ENCODE measurements around the gene NDC80. TPM values are rescaled to one million over a fixed set of nuclear protein-coding genes. Genes with fewer than 3 reads are reported as not detected.
A peak's percentile ranks its signal among the peaks of the same experiment; 100 is the strongest.

Gene NDC80
- polyA plus RNA-seq, 4 donors: 0.81 to 16.0 (median 6.9) TPM

GRCh38 chr18:2617401-2617998, 46.1 kb downstream of the NDC80 start:
- Histone ChIP-seq H3K4me3 (ENCODE audit: low read depth in 1 of 3, low read length in 3 of 3) (no peak overlapping the region), H3K9me3 (ENCODE audit: control insufficient read depth in 2 of 2, insufficient read depth in 1 of 2, low read depth in 1 of 2, low read length in 1 of 2) (peaks cover 0 to 1% of the 10 kb centered on the region in 2 donors), H3K4me1 (ENCODE audit: control insufficient read depth in 3 of 3, insufficient read depth in 2 of 3, low read depth in 1 of 3, low read length in 2 of 3) (no peaks in the 10 kb centered on the region), H3K27me3 (ENCODE audit: control insufficient read depth in 3 of 3, insufficient read depth in 3 of 3, low read length in 3 of 3) (no peaks in the 10 kb centered on the region), H3K27ac (ENCODE audit: low read depth in 1 of 3, low read length in 2 of 3) (no peak overlapping the region), H3K36me3 (ENCODE audit: control insufficient read depth in 3 of 3, insufficient read depth in 2 of 3, low read depth in 1 of 3, low read length in 3 of 3) (peaks cover 0 to 6% (median 0%) of the 10 kb centered on the region in 3 donors)
- no peak for FAIRE-seq
- no peak for DNase-seq
- WGBS, 3 donors: 80 to 83% (median 81%) methylated on average over 4 of the region's 4 CpGs

DNA sequence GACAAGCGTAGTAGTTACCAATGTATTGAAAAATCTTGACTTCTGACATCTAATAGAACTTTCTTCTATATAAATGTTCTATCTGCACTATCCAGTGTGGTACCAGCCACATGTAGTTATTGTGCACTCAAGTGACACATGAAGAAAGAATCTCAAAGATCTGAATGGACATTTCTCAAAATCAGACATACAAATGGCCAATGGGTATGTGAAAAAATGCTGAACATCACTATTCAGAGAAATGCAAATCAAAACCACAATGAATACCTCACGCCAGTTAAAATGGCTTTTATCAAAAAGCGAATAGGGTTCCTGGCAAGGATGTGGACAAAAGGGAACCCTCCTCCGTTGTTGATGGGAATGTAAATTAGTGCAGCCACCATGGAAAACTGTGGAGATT, 46.7 kb downstream of the NDC80 start:
- H3K36me3 ChIP-seq (ENCODE audit: control insufficient read depth in 3 of 3, insufficient read depth in 2 of 3, low read depth in 1 of 3, low read length in 3 of 3): peaks cover 0 to 6% (median 0%) of the 10 kb centered on the region in 3 donors
- 93 to 98% (median 96%) methylated on average over 4 of the region's 4 CpGs for WGBS, 3 donors
- no peak for FAIRE-seq

GRCh38 chr18:2625217-2625616, 53.9 kb downstream of the NDC80 start:
- H3K36me3 ChIP-seq (ENCODE audit: control insufficient read depth in 3 of 3, insufficient read depth in 2 of 3, low read depth in 1 of 3, low read length in 3 of 3): no peaks in the 10 kb centered on the region
- no peak overlapping the region for H3K4me3 ChIP-seq (ENCODE audit: low read depth in 1 of 3, low read length in 3 of 3)
- H3K9me3 ChIP-seq (ENCODE audit: control insufficient read depth in 2 of 2, insufficient read depth in 1 of 2, low read depth in 1 of 2, low read length in 1 of 2): no peaks in the 10 kb centered on the region
- H3K27me3 ChIP-seq (ENCODE audit: control insufficient read depth in 3 of 3, insufficient read depth in 3 of 3, low read length in 3 of 3): no peaks in the 10 kb centered on the region
- peaks cover 0 to 14% (median 0%) of the 10 kb centered on the region in 3 donors for H3K4me1 ChIP-seq (ENCODE audit: control insufficient read depth in 3 of 3, insufficient read depth in 2 of 3, low read depth in 1 of 3, low read length in 2 of 3)
- no peak for FAIRE-seq
- H3K27ac ChIP-seq (ENCODE audit: low read depth in 1 of 3, low read length in 2 of 3): peak overlapping the region in 1 of 3 donors; percentile 52
- peak; percentile 34 to 72 for DNase-seq
- WGBS, 3 donors: 30 to 63% (median 39%) methylated on average over 5 of the region's 5 CpGs

More for the DNA sequence above, 46.7 kb downstream of the NDC80 start:
- DNase-seq: no peak
- H3K4me3 ChIP-seq (ENCODE audit: low read depth in 1 of 3, low read length in 3 of 3): no peak overlapping the region
- peaks cover 0 to 1% of the 10 kb centered on the region in 2 donors for H3K9me3 ChIP-seq (ENCODE audit: control insufficient read depth in 2 of 2, insufficient read depth in 1 of 2, low read depth in 1 of 2, low read length in 1 of 2)
- no peak overlapping the region for H3K27ac ChIP-seq (ENCODE audit: low read depth in 1 of 3, low read length in 2 of 3)
- no peaks in the 10 kb centered on the region for H3K4me1 ChIP-seq (ENCODE audit: control insufficient read depth in 3 of 3, insufficient read depth in 2 of 3, low read depth in 1 of 3, low read length in 2 of 3)
- H3K27me3 ChIP-seq (ENCODE audit: control insufficient read depth in 3 of 3, insufficient read depth in 3 of 3, low read length in 3 of 3): no peaks in the 10 kb centered on the region

DNA sequence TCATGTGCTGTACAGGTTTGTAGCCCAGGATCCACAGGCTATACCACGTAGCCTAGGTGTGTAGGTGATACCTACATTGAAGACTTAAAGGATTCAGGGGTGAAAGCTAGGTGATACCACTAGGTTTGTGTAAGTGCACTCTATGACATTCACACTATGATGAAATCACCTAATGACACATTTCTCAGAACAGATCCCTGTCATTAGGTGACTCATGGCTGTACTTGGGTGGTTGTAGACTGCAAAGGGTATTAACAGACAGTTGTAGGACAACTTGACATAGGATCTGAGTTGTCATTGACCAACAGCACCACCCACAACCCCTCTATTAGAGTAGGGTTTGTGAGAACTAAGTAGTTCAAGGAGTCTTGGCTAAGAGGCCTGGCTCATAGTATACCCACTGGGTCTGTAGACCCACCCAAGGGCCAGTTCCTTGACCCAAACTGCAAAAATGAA, 56.5 kb downstream of the NDC80 start:
- DNase-seq (peak; percentile 57 to 66), FAIRE-seq (no peak)
- WGBS, 3 donors: 97 to 100% (median 97%) methylated on average over 1 of the region's 1 CpG
- Histone ChIP-seq H3K4me3 (ENCODE audit: low read depth in 1 of 3, low read length in 3 of 3) (no peak overlapping the region), H3K27ac (ENCODE audit: low read depth in 1 of 3, low read length in 2 of 3) (peak overlapping the region in 1 of 3 donors; percentile 83), H3K27me3 (ENCODE audit: control insufficient read depth in 3 of 3, insufficient read depth in 3 of 3, low read length in 3 of 3) (no peaks in the 10 kb centered on the region), H3K9me3 (ENCODE audit: control insufficient read depth in 2 of 2, insufficient read depth in 1 of 2, low read depth in 1 of 2, low read length in 1 of 2) (no peaks in the 10 kb centered on the region), H3K4me1 (ENCODE audit: control insufficient read depth in 3 of 3, insufficient read depth in 2 of 3, low read depth in 1 of 3, low read length in 2 of 3) (peaks cover 0 to 15% (median 1%) of the 10 kb centered on the region in 3 donors), H3K36me3 (ENCODE audit: control insufficient read depth in 3 of 3, insufficient read depth in 2 of 3, low read depth in 1 of 3, low read length in 3 of 3) (no peaks in the 10 kb centered on the region)

- Histone ChIP-seq H3K36me3 (ENCODE audit: control insufficient read depth in 3 of 3, insufficient read depth in 2 of 3, low read depth in 1 of 3, low read length in 3 of 3) (no peaks in the 10 kb centered on the region), H3K27ac (ENCODE audit: low read depth in 1 of 3, low read length in 2 of 3) (no peak overlapping the region), H3K4me1 (ENCODE audit: control insufficient read depth in 3 of 3, insufficient read depth in 2 of 3, low read depth in 1 of 3, low read length in 2 of 3) (peaks cover 0 to 19% (median 3%) of the 10 kb centered on the region in 3 donors), H3K4me3 (ENCODE audit: low read depth in 1 of 3, low read length in 3 of 3) (no peak overlapping the region), H3K9me3 (ENCODE audit: control insufficient read depth in 2 of 2, insufficient read depth in 1 of 2, low read depth in 1 of 2, low read length in 1 of 2) (peaks cover 0 to under 1% of the 10 kb centered on the region in 2 donors), H3K27me3 (ENCODE audit: control insufficient read depth in 3 of 3, insufficient read depth in 3 of 3, low read length in 3 of 3) (no peaks in the 10 kb centered on the region)
- FAIRE-seq (no peak), DNase-seq (no peak)
- WGBS, 3 donors: 59 to 96% (median 74%) methylated on average over 2 of the region's 2 CpGs
These were observed 57.6 kb downstream of the NDC80 start for GRCh38 chr18:2629003-2629402.

GRCh38 chr18:2635586-2635985, 64.2 kb downstream of the NDC80 start:
- Histone ChIP-seq H3K9me3 (ENCODE audit: control insufficient read depth in 2 of 2, insufficient read depth in 1 of 2, low read depth in 1 of 2, low read length in 1 of 2) (peaks cover 0 to 10% of the 10 kb centered on the region in 2 donors), H3K27me3 (ENCODE audit: control insufficient read depth in 3 of 3, insufficient read depth in 3 of 3, low read length in 3 of 3) (no peaks in the 10 kb centered on the region), H3K27ac (ENCODE audit: low read depth in 1 of 3, low read length in 2 of 3) (peak overlapping the region; percentile 86 to 98 (median 94)), H3K4me1 (ENCODE audit: control insufficient read depth in 3 of 3, insufficient read depth in 2 of 3, low read depth in 1 of 3, low read length in 2 of 3) (peaks cover 5 to 30% (median 8%) of the 10 kb centered on the region in 3 donors), H3K36me3 (ENCODE audit: control insufficient read depth in 3 of 3, insufficient read depth in 2 of 3, low read depth in 1 of 3, low read length in 3 of 3) (no peaks in the 10 kb centered on the region), H3K4me3 (ENCODE audit: low read depth in 1 of 3, low read length in 3 of 3) (no peak overlapping the region)
- FAIRE-seq (no peak), DNase-seq (peak in 1 of 2 donors; percentile 16)
- WGBS, 3 donors: 48 to 65% (median 65%) methylated on average over 1 of the region's 1 CpG

DNA sequence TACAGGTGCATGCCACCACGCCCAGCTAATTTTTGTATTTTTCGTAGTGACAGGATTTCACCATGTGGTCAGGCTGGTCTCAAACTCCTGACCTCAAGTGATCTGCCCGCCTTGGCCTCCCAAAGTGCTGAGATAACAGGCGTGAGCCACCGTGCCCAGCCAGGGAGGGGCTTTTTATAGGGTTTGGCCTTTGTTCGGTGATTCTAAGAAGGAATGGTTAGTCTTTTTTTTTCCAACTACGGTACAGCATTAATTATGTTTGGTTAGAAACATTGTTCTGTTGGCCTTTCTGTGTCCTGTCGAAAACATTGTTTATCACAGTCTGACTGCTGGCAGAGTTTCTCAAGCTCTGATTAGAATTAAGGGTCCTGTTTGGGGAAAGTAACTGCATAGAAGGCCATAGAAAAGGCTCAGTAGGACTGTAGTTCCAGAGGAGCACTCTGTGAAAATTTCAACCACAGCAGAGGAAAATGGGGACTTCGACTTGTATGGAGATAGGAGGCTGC, 64.8 kb downstream of the NDC80 start:
- Histone ChIP-seq H3K4me1 (ENCODE audit: control insufficient read depth in 3 of 3, insufficient read depth in 2 of 3, low read depth in 1 of 3, low read length in 2 of 3) (peaks cover 5 to 30% (median 8%) of the 10 kb centered on the region in 3 donors), H3K27ac (ENCODE audit: low read depth in 1 of 3, low read length in 2 of 3) (peak overlapping the region; percentile 86 to 98 (median 94)), H3K4me3 (ENCODE audit: low read depth in 1 of 3, low read length in 3 of 3) (peak overlapping the region in 1 of 3 donors; percentile 19), H3K27me3 (ENCODE audit: control insufficient read depth in 3 of 3, insufficient read depth in 3 of 3, low read length in 3 of 3) (no peaks in the 10 kb centered on the region), H3K9me3 (ENCODE audit: control insufficient read depth in 2 of 2, insufficient read depth in 1 of 2, low read depth in 1 of 2, low read length in 1 of 2) (peaks cover 0 to 10% of the 10 kb centered on the region in 2 donors), H3K36me3 (ENCODE audit: control insufficient read depth in 3 of 3, insufficient read depth in 2 of 3, low read depth in 1 of 3, low read length in 3 of 3) (no peaks in the 10 kb centered on the region)
- DNase-seq (peak; percentile 83 to 84), FAIRE-seq (no peak)
- 17 to 25% (median 17%) methylated on average over 9 of the region's 9 CpGs for WGBS, 3 donors

GRCh38 chr18:2641638-2642037, 70.3 kb downstream of the NDC80 start:
- peak; percentile 66 to 83 for DNase-seq
- peak; percentile 72 for FAIRE-seq

More at GRCh38 chr18:2641638-2642037, 70.3 kb downstream of the NDC80 start:
- Histone ChIP-seq H3K36me3 (ENCODE audit: control insufficient read depth in 3 of 3, insufficient read depth in 2 of 3, low read depth in 1 of 3, low read length in 3 of 3) (no peaks in the 10 kb centered on the region), H3K9me3 (ENCODE audit: control insufficient read depth in 2 of 2, insufficient read depth in 1 of 2, low read depth in 1 of 2, low read length in 1 of 2) (no peaks in the 10 kb centered on the region), H3K4me3 (ENCODE audit: low read depth in 1 of 3, low read length in 3 of 3) (no peak overlapping the region), H3K27ac (ENCODE audit: low read depth in 1 of 3, low read length in 2 of 3) (peak overlapping the region in 2 of 3 donors; percentile 48 to 71), H3K27me3 (ENCODE audit: control insufficient read depth in 3 of 3, insufficient read depth in 3 of 3, low read length in 3 of 3) (no peaks in the 10 kb centered on the region), H3K4me1 (ENCODE audit: control insufficient read depth in 3 of 3, insufficient read depth in 2 of 3, low read depth in 1 of 3, low read length in 2 of 3) (peaks cover 0 to 11% (median 3%) of the 10 kb centered on the region in 3 donors)
- 0 to 3% (median 3%) methylated on average over 2 of the region's 2 CpGs for WGBS, 3 donors

Measured in small intestine (tissue), 7 donors.